SK-N-MC (cell line): ENCODE results near the gene GNAT2.

Experiments used
- DNase-seq: peaks from one replicate; pipeline ENCODE4 v3.0.0-alpha.2; 2011; ENCODE audit warnings: low read depth, low spot score
- H3K27ac ChIP-seq: fragments of 200-600 bp; sonication (generic); 2 replicates; pipeline ENCODE4 v1.5.1; 2016; ENCODE audit warnings: mixed run types
- H3K36me3 ChIP-seq: fragments of 200-600 bp; sonication (generic); 2 replicates; pipeline ENCODE4 v1.6.1; 2017; ENCODE audit warnings: antibody characterized with exemption, low read length, mixed read lengths; ENCODE audit not compliant: insufficient read depth
- H3K4me3 ChIP-seq: fragments of 200-600 bp; sonication (generic); 2 replicates; pipeline ENCODE4 v1.5.1; 2016
- H3K9ac ChIP-seq: fragments of 200-600 bp; sonication (generic); 2 replicates; pipeline ENCODE4 v1.8.0; 2017; ENCODE audit warnings: mixed run types, mixed read lengths; ENCODE audit not compliant: insufficient read length
- H3K9me3 ChIP-seq: fragments of 200-600 bp; sonication (generic); 2 replicates; pipeline ENCODE4 v1.6.1; 2017; ENCODE audit warnings: low read depth, mild to moderate bottlenecking, antibody characterized with exemption, low read length, moderate library complexity, mixed read lengths
- EZH2 ChIP-seq: fragments of 200-600 bp; sonication (generic); IDR thresholded peaks from one replicate; pipeline ENCODE4 v1.6.1; 2017; ENCODE audit warnings: antibody characterized with exemption
- FOXP2 ChIP-seq: optimal IDR thresholded peaks from 2 replicates; pipeline ENCODE3; 2011; ENCODE audit warnings: mild to moderate bottlenecking, moderate library complexity; ENCODE audit not compliant: insufficient read depth; ENCODE audit errors: extremely low read length, control extremely low read depth
- POLR2AphosphoS5 ChIP-seq: IDR thresholded peaks from 2 replicates; pipeline ENCODE4 v1.6.1; 2012; ENCODE audit warnings: mild to moderate bottlenecking, low read depth, low read length, borderline replicate concordance

Gene GNAT2

DNA sequence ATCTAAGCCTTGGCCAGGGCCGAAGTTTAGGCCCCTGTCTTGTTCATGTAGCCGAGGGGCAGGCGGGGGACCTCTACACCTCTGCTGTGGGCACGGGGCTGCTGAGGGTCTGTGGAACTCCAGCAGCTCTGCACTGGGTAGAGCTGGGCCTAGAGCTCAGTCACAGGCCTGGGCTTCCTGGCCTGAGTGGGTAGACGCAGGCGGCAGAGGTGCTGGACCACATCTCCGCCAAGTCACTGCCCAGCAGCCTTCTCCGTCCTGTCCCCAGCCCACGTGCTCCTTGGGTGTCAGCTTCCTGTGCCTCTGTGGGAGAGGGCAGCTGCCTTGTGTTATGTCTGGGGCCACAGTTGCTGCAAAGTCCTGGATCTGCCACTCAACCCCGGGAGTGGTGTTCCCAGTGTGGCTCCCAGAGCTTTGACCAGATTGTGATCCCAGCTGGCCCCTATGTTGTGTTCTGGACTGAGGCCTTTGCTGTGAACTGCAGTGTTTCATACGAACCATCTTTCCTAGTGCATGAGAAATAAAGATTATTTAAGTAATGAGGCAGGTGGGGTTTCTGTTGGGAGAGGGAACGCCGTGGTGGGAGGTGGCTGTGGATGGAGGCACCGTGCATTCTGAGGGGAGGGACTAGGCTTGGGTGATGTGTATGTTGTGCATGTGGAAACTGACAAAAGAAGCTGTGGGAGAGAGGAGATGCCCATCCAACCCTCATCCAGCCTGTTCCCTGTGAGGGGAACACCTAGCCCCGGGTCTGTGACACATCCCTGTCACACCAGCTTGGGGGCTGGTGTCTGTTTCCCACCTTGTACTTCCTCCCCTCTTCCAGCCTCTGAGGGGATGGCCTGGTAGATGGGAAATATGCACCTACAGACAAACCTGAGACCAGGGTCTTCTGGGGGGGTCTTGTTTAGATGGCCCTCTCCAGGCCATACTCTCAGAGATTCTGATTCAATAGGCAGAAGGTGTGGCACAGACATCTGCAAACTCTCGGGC lies 12.4 kb upstream of the GNAT2 start:
- Histone ChIP-seq H3K27ac (no peak overlapping the region), H3K4me3 (no peak overlapping the region), H3K9ac (no peak overlapping the region), H3K9me3 (no peaks in the 10 kb centered on the region), H3K36me3 (peaks cover 41% of the 10 kb centered on the region; the same call in 1 of the 2 replicates)
- no peak for DNase-seq
- TF ChIP-seq POLR2AphosphoS5 (no peak), EZH2 (no peak)

DNA sequence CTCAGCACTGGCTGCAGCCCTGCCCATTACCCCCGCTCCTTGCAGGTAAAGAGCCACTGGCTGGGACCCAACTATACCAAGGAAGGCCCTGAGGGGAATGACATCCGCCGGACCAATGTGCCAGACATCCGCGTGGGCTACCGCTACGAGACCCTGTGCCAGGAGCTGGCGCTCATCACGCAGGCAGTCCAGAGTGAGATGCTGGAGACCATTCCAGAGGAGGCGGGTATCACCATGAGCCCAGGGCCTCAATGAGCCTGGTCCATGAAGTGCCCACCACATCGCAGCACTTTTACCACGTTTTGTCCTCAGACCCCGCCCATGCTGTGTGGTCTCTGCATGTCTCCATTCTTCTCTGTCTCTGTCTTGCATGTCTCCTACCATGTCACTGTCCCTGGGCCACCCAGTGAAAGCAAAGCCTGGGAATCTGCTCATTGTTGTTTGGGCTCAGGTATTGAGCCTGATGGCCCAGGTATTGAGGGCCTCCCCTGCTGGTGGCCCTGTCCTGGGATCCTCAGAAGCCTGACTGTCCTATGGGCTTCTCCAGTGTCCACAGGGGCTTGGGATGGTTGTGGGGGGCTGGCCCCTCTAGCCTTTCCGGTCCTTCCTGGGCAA lies 11.6 kb upstream of the GNAT2 start:
- TF ChIP-seq POLR2AphosphoS5 (no peak), FOXP2 (no peak), EZH2 (no peak)
- Histone ChIP-seq H3K27ac (no peak overlapping the region), H3K36me3 (peaks cover 44% of the 10 kb centered on the region; the same call in 1 of the 2 replicates)

DNA sequence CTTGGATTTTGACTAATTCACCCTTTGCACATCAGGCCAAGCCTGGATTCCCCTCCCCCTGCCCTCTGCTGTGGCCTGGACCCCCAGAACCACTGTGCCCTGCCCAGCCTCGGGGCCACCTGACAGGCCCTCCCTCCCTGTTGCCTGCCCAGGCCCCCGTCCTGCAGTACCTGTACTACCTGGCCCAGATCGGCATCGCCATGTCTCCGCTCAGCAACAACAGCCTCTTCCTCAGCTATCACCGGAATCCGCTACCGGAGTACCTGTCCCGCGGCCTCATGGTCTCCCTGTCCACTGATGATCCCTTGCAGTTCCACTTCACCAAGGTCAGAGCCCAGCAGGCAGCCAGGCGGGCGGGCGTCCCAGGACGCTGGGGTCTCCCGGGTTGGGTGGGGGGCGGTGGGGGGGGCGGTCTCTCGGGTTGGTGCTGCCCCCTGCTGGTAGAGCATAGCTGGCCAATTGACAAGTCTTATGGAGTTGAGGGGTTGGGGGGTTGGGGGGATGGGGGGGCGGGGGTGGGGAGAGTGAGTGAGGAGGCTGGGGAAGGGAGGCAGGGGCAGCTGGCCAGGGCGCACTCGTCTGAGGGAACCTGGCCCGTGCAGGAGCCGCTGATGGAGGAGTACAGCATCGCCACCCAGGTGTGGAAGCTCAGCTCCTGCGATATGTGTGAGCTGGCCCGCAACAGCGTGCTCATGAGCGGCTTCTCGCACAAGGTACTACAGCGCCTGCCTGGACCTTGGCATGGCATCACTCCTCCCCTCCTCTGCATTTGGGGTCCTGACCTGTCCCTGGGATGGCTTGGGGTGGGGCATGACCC lies 10.9 kb upstream of the GNAT2 start:
- Histone ChIP-seq H3K27ac (no peak overlapping the region), H3K36me3 (peaks cover 44% of the 10 kb centered on the region; the same call in 1 of the 2 replicates), H3K9ac (no peak overlapping the region), H3K4me3 (no peak overlapping the region), H3K9me3 (no peaks in the 10 kb centered on the region)
- TF ChIP-seq FOXP2 = no peak
- no peak for TF ChIP-seq POLR2AphosphoS5
- no peak for TF ChIP-seq EZH2
- no peak for DNase-seq

More for the DNA sequence above, 11.6 kb upstream of the GNAT2 start:
- Histone ChIP-seq H3K9ac (no peak overlapping the region), H3K4me3 (no peak overlapping the region), H3K9me3 (no peaks in the 10 kb centered on the region)
- DNase-seq = no peak

DNA sequence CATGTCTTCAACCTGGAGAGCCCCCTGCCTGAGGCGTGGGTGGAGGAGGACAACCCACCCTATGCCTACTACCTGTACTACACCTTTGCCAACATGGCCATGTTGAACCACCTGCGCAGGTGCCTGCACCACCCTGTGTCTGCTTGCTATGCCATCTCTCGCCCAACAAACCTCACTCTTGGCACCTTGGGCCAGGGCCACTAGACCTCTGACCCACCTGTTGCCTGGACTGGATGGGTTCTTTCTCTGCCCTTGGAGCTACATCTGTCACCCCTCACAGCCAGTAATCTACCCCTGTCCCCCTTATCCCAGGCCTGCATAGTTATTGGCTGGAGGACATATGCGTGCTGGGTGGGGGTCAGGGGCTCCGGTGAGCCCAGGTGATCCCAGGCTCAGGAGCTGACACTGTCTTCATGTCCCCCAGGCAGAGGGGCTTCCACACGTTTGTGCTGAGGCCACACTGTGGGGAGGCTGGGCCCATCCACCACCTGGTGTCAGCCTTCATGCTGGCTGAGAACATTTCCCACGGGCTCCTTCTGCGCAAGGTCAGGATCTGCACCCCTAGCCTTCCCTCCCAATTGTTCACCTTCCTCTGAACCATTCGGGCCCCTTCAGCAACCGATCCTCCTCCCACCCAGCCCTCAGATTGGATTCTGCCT lies 10.1 kb upstream of the GNAT2 start:
- TF ChIP-seq POLR2AphosphoS5 (no peak), FOXP2 (no peak), EZH2 (no peak)
- H3K4me3 ChIP-seq = no peak overlapping the region
- DNase-seq = no peak
- H3K9ac ChIP-seq = no peak overlapping the region
- H3K27ac ChIP-seq = no peak overlapping the region
- no peaks in the 10 kb centered on the region for H3K9me3 ChIP-seq
- H3K36me3 ChIP-seq = peaks cover 44% of the 10 kb centered on the region; the same call in 1 of the 2 replicates

DNA sequence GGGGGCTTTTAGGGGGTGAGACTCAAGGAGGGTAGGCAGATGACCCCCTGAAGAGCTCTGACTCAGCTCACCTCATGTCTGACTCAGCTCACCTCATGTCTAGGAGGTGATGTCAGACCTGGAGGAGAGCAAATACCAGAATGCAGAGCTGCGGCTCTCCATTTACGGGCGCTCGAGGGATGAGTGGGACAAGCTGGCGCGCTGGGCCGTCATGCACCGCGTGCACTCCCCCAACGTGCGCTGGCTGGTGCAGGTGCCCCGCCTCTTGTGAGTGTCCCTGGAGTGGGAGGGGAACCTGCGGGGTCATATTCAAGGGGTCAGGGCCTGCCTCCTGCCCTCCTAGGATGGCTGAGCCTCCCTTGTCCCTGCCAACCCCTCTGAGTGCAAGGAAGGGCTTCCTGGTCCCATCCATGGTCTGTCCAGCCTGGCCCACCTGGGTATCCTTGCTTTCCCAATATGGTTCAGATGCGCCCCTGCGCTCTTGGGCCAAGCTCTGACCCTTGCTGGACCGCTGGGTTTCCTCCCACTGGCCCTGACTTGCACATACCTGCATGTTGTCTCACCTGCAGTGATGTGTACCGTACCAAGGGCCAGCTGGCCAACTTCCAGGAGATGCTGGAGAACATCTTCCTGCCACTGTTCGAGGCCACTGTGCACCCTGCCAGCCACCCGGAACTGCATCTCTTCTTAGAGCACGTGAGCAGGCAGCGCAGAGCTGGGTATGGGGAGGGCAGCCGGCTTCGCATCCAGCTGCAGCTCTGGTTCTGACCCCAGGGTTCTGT lies 9.3 kb upstream of the GNAT2 start:
- DNase-seq = no peak
- Histone ChIP-seq H3K36me3 (peaks cover 44% of the 10 kb centered on the region; the same call in 1 of the 2 replicates), H3K9ac (no peak overlapping the region), H3K9me3 (no peaks in the 10 kb centered on the region), H3K27ac (no peak overlapping the region), H3K4me3 (no peak overlapping the region)
- no peak for TF ChIP-seq POLR2AphosphoS5
- no peak for TF ChIP-seq FOXP2
- no peak for TF ChIP-seq EZH2

DNA sequence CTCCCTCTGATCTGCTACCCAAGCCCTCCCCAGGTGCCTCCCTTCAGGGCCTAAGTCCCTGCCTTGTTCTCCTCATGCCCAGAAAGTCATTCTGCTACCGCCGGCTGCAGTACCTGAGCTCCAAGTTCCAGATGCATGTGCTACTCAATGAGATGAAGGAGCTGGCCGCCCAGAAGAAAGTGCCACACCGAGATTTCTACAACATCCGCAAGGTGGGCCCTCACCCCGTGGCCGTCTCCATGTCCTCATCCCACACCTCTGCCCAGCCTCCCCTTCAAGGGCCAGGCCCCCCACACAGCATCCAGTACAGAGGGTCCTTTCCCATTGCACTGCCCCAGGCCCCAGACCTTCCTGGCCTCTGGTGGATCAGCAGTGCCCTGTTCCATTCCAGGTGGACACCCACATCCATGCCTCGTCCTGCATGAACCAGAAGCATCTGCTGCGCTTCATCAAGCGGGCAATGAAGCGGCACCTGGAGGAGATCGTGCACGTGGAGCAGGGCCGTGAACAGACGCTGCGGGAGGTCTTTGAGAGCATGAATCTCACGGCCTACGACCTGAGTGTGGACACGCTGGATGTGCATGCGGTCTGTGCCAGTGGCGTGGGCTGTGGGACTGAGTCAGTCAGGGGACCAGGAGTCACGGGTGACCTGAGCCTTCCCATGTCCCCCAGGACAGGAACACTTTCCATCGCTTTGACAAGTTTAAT lies 8.4 kb upstream of the GNAT2 start:
- H3K27ac ChIP-seq = no peak overlapping the region
- TF ChIP-seq FOXP2 (no peak), POLR2AphosphoS5 (no peak), EZH2 (no peak)
- no peak for DNase-seq
- no peak overlapping the region for H3K9ac ChIP-seq
- peaks cover 44% of the 10 kb centered on the region; the same call in 1 of the 2 replicates for H3K36me3 ChIP-seq
- H3K4me3 ChIP-seq = no peak overlapping the region
- H3K9me3 ChIP-seq = no peaks in the 10 kb centered on the region

DNA sequence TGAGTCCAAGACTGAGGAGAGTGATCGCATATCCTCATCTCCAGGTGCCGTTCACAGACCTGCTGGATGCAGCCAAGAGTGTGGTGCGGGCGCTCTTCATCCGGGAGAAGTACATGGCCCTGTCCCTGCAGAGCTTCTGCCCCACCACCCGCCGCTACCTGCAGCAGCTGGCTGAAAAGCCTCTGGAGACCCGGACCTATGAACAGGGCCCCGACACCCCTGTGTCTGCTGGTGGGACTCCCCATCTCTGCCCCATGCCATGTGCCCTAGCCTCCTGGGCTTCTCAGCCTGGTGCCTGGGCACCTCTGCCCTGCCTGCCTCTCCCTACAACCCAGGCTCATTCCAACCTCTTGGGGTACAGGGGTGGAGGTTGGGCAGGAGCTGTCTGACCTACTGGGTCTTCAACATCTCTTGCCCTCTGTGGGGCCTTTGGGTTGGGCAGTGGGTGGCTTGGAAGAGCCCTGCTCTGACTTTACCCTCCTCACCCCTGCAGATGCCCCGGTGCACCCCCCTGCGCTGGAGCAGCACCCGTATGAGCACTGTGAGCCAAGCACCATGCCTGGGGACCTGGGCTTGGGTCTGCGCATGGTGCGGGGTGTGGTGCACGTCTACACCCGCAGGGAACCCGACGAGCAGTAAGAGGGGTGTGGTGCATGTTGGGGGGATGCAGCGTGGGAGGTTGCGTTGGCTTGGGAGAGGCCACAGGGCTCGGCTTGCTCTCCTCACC lies 7.4 kb upstream of the GNAT2 start:
- Histone ChIP-seq H3K36me3 (peaks cover 43% of the 10 kb centered on the region; the same call in 1 of the 2 replicates), H3K4me3 (no peak overlapping the region), H3K9me3 (no peaks in the 10 kb centered on the region), H3K9ac (no peak overlapping the region), H3K27ac (no peak overlapping the region)
- no peak for DNase-seq
- TF ChIP-seq EZH2 (no peak), FOXP2 (no peak), POLR2AphosphoS5 (no peak)
